HG02798 (cell line): ENCODE data around the gene C9orf57.
"Not testable (repeated sequence)": the region's sequence is repeated elsewhere in the genome, so short reads cannot be mapped to it uniquely, and the experiment has no call there.

Experiments
- ATAC-seq: cut with Tn5 transposase; IDR thresholded peaks from one replicate; pipeline ENCODE4 v1.9.1; 2021; ENCODE audit warnings: mild to moderate bottlenecking; ENCODE audit not compliant: unreplicated experiment, poor library complexity

The C9orf57 gene

DNA sequence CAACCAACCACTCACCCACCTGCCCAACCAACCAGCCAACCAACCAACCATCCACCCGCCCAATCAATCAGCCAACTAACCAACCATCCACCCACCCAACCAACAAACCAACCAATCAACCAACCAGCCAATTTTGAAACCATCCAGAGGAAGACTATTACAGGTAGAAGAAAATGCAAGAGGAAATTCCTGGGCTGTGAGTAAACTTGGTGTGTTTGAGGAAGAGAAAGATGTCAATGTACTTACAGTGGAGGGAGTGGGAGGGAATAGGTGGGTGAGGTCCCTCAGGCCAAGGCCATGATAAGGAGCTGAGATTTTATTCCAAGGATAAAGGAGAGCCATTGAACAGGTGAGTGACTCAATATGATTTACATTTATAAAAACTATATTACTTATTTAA lies 30.4 kb downstream of the C9orf57 start:
- no peak for ATAC-seq

DNA sequence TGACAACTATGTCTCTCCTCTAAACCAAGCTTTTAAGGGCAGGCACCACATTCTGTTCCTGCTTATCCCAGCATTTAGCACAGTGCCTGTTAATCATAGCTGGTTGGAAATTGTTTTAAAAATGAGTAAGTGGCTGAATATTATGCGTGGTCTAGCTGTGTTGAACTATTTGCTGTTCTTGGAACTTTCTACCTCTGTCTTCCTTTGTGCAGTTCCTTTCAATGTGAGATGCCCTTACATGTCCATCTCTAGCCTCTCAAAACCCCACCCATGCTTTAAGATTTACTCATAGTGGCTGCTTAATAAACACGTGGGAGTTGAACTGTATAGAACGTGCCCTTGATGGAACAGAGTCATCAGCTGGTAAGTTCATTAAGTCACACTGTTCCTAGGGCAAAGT lies 34.5 kb downstream of the C9orf57 start:
- ATAC-seq = no peak

DNA sequence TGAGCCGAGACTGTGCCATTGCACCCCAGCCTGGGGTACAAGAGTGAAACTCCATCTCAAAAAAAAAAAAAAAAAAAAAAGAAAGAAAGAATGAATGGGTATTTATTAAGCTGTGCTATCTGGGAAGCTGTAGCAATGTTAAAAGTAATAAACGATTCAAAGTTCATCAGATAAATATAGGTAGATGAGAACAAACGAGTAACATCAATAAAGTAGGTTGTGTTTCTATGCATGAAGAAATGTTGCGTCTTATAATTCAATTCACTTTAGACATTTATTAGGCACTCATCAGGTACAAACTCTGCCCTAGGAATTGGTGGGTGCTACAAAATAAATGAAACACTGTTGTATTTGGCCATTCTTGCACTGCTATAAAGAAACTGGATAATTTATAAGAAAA lies 36.8 kb downstream of the C9orf57 start:
- ATAC-seq = no peak

DNA sequence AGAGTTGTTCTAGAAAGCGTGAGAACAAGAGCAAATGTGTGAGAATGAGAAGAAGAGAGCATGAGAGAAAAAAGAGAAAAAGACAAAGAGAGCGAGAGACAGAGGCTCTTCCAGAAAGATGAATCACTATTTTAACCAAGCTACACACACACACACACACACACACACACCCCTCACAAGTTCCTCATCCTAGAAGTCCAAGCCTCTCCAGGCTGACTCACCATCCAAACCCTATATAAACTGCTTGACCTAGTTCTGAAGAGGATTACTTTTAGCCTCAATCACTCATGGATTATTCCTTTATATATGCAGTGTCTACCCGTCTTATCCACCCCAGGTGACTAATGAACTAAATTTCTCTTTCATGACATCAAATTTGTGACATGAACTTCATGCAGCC lies 37.6 kb downstream of the C9orf57 start:
- ATAC-seq = no peak

DNA sequence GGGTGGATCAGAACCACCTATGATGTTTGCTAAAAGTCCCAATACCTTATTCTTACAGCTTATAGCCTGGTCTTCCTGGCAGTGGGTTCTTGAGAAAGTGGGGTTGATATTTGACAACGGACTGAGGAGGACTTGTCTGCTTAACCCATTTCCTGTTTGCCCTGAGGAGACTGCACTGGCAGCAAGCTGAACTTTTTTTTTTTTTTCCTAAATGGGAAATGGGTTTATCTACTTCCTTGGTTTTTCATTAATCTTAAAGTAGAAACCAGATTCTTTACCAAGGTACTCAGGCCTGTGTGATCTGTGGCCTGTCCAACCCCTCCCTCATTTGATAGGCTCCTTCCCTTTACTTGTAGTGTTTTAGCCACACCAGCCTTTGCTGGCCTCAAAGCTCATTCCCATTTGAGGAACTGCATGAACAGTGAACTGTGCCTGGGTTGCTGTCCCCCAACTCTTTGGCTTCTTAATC lies 47.1 kb downstream of the C9orf57 start:
- ATAC-seq = no peak

DNA sequence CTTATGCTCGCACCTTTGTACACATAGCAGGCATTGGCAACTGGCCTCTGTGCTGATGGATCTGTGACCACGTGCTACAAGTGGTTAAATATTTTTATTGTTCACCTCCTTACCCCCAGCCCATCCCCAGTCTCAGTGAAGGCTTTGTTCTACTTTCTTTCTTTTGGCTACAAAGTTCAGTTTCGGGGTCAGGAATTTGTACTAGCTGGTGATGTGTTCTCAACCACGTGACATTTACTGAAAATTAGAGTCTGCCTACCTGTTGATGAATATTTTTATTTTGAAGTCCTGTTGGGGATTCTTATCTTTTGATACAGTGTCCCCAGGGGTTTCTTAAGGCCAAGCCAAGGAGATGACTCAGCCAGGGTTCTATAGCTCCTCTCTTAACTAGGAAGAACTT lies 47.8 kb downstream of the C9orf57 start:
- no peak for ATAC-seq

DNA sequence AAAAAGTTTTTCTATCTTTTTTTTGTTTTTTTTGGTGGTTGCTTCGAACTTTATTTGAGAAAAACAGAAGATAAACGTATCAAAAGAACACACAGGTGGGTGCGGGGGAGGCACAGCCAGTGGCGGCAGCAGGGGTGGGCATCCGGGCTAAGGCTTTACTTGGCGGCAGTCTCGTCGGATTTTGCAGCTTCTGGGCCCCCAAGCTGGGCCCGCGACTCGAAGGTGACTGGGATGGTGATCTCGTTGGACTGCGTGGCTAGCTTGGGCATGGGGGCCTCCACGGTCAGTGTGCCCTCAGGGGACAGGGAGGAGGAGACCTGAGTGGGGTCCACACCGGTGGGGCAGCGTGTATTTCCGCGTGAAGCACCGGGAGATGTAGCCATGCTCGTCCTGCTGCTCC lies 52.7 kb downstream of the C9orf57 start:
- ATAC-seq = not testable (repeated sequence)

DNA sequence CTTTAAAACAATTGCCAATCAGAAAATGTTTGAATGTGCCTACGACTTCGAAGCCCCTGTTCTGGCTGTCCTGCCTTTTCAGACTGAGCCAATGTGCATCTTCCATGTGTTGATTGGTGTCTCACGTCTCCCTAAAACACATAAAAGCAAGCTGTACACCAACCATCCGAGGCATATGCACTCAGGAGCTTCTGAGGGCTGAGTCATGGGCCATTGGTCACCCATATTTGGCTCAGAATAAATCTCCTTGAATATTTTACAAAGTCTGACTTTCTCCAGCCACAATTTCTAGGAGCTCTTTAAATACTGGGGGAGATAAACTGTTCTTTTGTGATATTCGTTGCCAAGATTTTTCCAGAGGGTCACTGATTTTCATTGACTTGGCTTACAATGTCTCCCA lies 53.9 kb downstream of the C9orf57 start:
- ATAC-seq = no peak

DNA sequence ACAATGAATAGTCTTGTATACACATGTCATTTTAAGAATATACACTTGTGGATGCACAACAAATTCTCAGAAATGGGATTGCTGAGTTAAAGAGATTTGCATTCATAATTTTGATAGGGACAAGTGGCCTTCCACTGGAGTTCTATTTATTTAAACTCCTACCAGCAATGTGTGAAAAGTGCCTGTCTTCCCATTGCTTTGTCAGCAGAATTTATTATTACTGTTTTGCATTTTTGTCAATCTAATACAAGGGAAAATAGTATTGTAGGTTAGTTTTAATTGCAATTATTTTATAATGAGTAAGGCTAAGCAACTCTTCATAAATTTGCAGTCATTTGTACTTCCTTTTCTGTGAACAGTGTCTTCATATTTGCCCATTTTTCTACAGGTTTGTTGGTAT lies 55.0 kb downstream of the C9orf57 start:
- no peak for ATAC-seq
